H1 (cell line): ENCODE results near the gene OGT. TPM values are rescaled to one million over a fixed set of nuclear protein-coding genes. Genes with fewer than 3 reads are reported as not detected.

Experiments
- CTCF ChIA-PET: fragments of 300-600 bp; sonication (Branson Sonifier 250); formaldehyde crosslinking; loops from one replicate; lab custom pipeline; 2021; ENCODE audit not compliant: partially characterized antibody; lab: Charles Lee
- POLR2A ChIA-PET: fragments of 300-600 bp; sonication (Branson Sonifier 250); formaldehyde crosslinking; loops from one replicate; lab custom pipeline; 2021; ENCODE audit warnings: inconsistent platforms; ENCODE audit not compliant: partially characterized antibody; lab: Charles Lee
- DNase-seq, 2 experiments: peaks; one replicate each; pipeline versions ENCODE4 v3.0.0 to v3.0.0-alpha.2; 2010 to 2022; ENCODE audit warnings: low spot score in 2 of 2, low read depth in 1 of 2, mixed read lengths in 1 of 2
- FAIRE-seq: peaks from 2 replicates; lab custom pipeline; 2011; peaks lifted over from hg19 to GRCh38; lab: Jason Lieb, UNC
- H2AFZ ChIP-seq: 2 replicates; pipeline ENCODE4 v1.8.1; 2012; ENCODE audit warnings: low read length, inconsistent platforms
- H2AK5ac ChIP-seq: 2 replicates; pipeline ENCODE4 v1.6.1; 2013; ENCODE audit warnings: low read depth, low read length
- H2BK120ac ChIP-seq: replicated peaks from 2 replicates; pipeline ENCODE3; 2013; ENCODE audit warnings: low read depth, low read length, inconsistent platforms
- H2BK12ac ChIP-seq: 2 replicates; pipeline ENCODE4 v1.6.1; 2013; ENCODE audit warnings: low read depth, low read length
- H2BK15ac ChIP-seq: 2 replicates; pipeline ENCODE4 v1.6.1; 2013; ENCODE audit warnings: low read length
- H2BK20ac ChIP-seq: 2 replicates; pipeline ENCODE4 v1.6.1; 2013; ENCODE audit warnings: low read length
- H2BK5ac ChIP-seq: 2 replicates; pipeline ENCODE4 v1.6.1; 2013; ENCODE audit warnings: low read depth, low read length
- H3K14ac ChIP-seq: 2 replicates; pipeline ENCODE4 v1.6.1; 2013; ENCODE audit warnings: inconsistent platforms; ENCODE audit not compliant: insufficient read length
- H3K18ac ChIP-seq: 2 replicates; pipeline ENCODE4 v1.6.1; 2013; ENCODE audit warnings: low read length; ENCODE audit errors: extremely low read depth
- H3K23ac ChIP-seq: 2 replicates; pipeline ENCODE4 v1.6.1; 2013; ENCODE audit warnings: inconsistent platforms; ENCODE audit not compliant: insufficient read length
- H3K23me2 ChIP-seq: 2 replicates; pipeline ENCODE4 v1.6.1; 2013; ENCODE audit warnings: low read depth, low read length
- H3K27ac ChIP-seq: 2 replicates; pipeline ENCODE4 v1.6.1; 2011; ENCODE audit warnings: low read depth, low read length, inconsistent platforms
- H3K27me3 ChIP-seq, 4 experiments: replicated peaks in 1 of 4; 1 replicate in 1 of 4; 2 replicates in 3 of 4; pipeline versions ENCODE4 v1.6.1 to v1.8.1; 2011 to 2013; ENCODE audit warnings: low read length in 3 of 4, mild to moderate bottlenecking in 3 of 4, inconsistent platforms in 2 of 4, mixed read lengths in 2 of 4, moderate library complexity in 1 of 4; ENCODE audit not compliant: control insufficient read depth in 3 of 4, insufficient read depth in 3 of 4; ENCODE audit errors: extremely low read depth in 1 of 4
- H3K36me3 ChIP-seq, 4 experiments: 2 replicates each; pipeline versions ENCODE4 v1.6.1 to v1.8.1; 2011 to 2013; ENCODE audit warnings: mild to moderate bottlenecking in 4 of 4, low read length in 3 of 4, moderate library complexity in 2 of 4, control low read depth in 1 of 4, inconsistent platforms in 1 of 4; ENCODE audit not compliant: insufficient read depth in 4 of 4, control insufficient read depth in 2 of 4
- H3K4ac ChIP-seq: replicated peaks from 2 replicates; pipeline ENCODE3; 2013; ENCODE audit warnings: low read length, low read depth, mixed read lengths, inconsistent platforms; ENCODE audit not compliant: insufficient read length
- H3K4me1 ChIP-seq, 4 experiments: replicated peaks in 1 of 4; 1 replicate in 1 of 4; 2 replicates in 3 of 4; pipeline versions ENCODE4 v1.6.1 to v1.8.1; 2011 to 2013; ENCODE audit warnings: low read length in 3 of 4, inconsistent platforms in 2 of 4, mixed read lengths in 1 of 4; ENCODE audit not compliant: insufficient read depth in 4 of 4, control insufficient read depth in 3 of 4
- H3K4me2 ChIP-seq, 2 experiments: 2 replicates each; pipeline versions ENCODE4 v1.6.1 to v1.8.1; 2011 to 2013; ENCODE audit warnings: low read depth in 2 of 2, low read length in 2 of 2, control low read depth in 1 of 2, inconsistent platforms in 1 of 2, mild to moderate bottlenecking in 1 of 2; ENCODE audit not compliant: insufficient read depth in 1 of 2
- H3K4me3 ChIP-seq, 4 experiments: fragments of 200-600, 300-600 bp in 1 of 4; sonication (generic), shearing (Covaris generic), sonication (Bioruptor Twin) in 1 of 4; 2 replicates each; pipeline versions ENCODE4 v1.5.1 to v1.8.1; 2011 to 2016; ENCODE audit warnings: low read length in 4 of 4, low read depth in 3 of 4, control low read depth in 2 of 4, inconsistent platforms in 2 of 4, mild to moderate bottlenecking in 2 of 4, mixed read lengths in 1 of 4, moderate library complexity in 1 of 4; ENCODE audit not compliant: insufficient read depth in 2 of 4; ENCODE audit errors: extremely low read depth in 1 of 4
- H3K56ac ChIP-seq: replicated peaks from 2 replicates; pipeline ENCODE3; 2013; ENCODE audit warnings: low read depth, mild to moderate bottlenecking, mixed read lengths, low read length, inconsistent platforms; ENCODE audit not compliant: insufficient read length
- H3K79me1 ChIP-seq: 2 replicates; pipeline ENCODE4 v1.6.1; 2013; ENCODE audit warnings: low read depth, low read length, control low read depth
- H3K79me2 ChIP-seq, 2 experiments: 2 replicates each; pipeline versions ENCODE4 v1.6.1 to v1.8.1; 2012 to 2013; ENCODE audit warnings: low read length in 2 of 2, mild to moderate bottlenecking in 2 of 2, inconsistent platforms in 1 of 2; ENCODE audit not compliant: insufficient read depth in 2 of 2, control insufficient read depth in 1 of 2
- H3K9ac ChIP-seq, 4 experiments: replicated peaks in 1 of 4; 1 replicate in 1 of 4; 2 replicates in 3 of 4; pipeline versions ENCODE4 v1.6.1 to v1.8.1; 2011 to 2013; ENCODE audit warnings: low read depth in 3 of 4, low read length in 3 of 4, control low read depth in 2 of 4, mild to moderate bottlenecking in 2 of 4, moderate library complexity in 2 of 4, inconsistent platforms in 1 of 4; ENCODE audit errors: extremely low read depth in 1 of 4
- H3K9me3 ChIP-seq, 2 experiments: 2 replicates each; pipeline versions ENCODE4 v1.6.1 to v1.8.1; 2012 to 2013; ENCODE audit warnings: mild to moderate bottlenecking in 2 of 2, moderate library complexity in 2 of 2, control low read depth in 1 of 2, inconsistent platforms in 1 of 2, low read depth in 1 of 2, low read length in 1 of 2, mixed read lengths in 1 of 2; ENCODE audit not compliant: insufficient read depth in 2 of 2
- H4K20me1 ChIP-seq, 2 experiments: replicated peaks in 1 of 2; 2 replicates each; pipeline versions ENCODE3 to v1.8.1; 2011 to 2013; ENCODE audit warnings: inconsistent platforms in 2 of 2, low read length in 2 of 2, mild to moderate bottlenecking in 1 of 2; ENCODE audit not compliant: insufficient read depth in 2 of 2, control insufficient read depth in 1 of 2
- H4K5ac ChIP-seq: 2 replicates; pipeline ENCODE4 v1.6.1; 2013; ENCODE audit warnings: low read length, low read depth, mixed read lengths, inconsistent platforms; ENCODE audit not compliant: insufficient read length
- H4K8ac ChIP-seq: 2 replicates; pipeline ENCODE4 v1.8.0; 2013; ENCODE audit warnings: mild to moderate bottlenecking, moderate library complexity, low read length, inconsistent platforms; ENCODE audit not compliant: insufficient read depth; ENCODE audit errors: extremely low read depth
- H4K91ac ChIP-seq: replicated peaks from 2 replicates; pipeline ENCODE3; 2013; ENCODE audit warnings: low read length, mixed read lengths, inconsistent platforms; ENCODE audit not compliant: insufficient read length
- GABPA ChIP-seq: IDR thresholded peaks from 2 replicates; pipeline ENCODE4 v1.6.1; 2011; ENCODE audit warnings: mild to moderate bottlenecking, low read length, moderate library complexity, borderline replicate concordance; ENCODE audit not compliant: insufficient read depth
- HDAC2 ChIP-seq, 2 experiments: fragments of 300-600 bp in 1 of 2; sonication (generic) in 1 of 2; IDR thresholded peaks; 2 replicates each; pipeline ENCODE4 v1.6.1; 2011 to 2012; ENCODE audit warnings: low read depth in 2 of 2, low read length in 2 of 2, mild to moderate bottlenecking in 2 of 2, moderate library complexity in 2 of 2, borderline replicate concordance in 1 of 2, inconsistent platforms in 1 of 2
- JUND ChIP-seq: IDR thresholded peaks from 2 replicates; pipeline ENCODE4 v1.6.1; 2011; ENCODE audit warnings: mild to moderate bottlenecking, improper control_type of control experiment, low read length
- KDM4A ChIP-seq: IDR thresholded peaks from one replicate; pipeline ENCODE4 v1.7.1; 2012; ENCODE audit warnings: low read depth, mild to moderate bottlenecking, moderate library complexity, low read length, inconsistent platforms; ENCODE audit not compliant: severe bottlenecking
- MAFK ChIP-seq: IDR thresholded peaks from 2 replicates; pipeline ENCODE4 v1.6.1; 2012; ENCODE audit warnings: low read depth, mild to moderate bottlenecking, improper control_type of control experiment, low read length
- SIN3A ChIP-seq, 2 experiments: IDR thresholded peaks in 1 of 2; conservative IDR thresholded peaks in 1 of 2; 2 replicates each; pipeline ENCODE4 v1.6.1; 2011 to 2012; ENCODE audit warnings: low read length in 2 of 2, improper control_type of control experiment in 1 of 2, low read depth in 1 of 2, mild to moderate bottlenecking in 1 of 2
- WGBS, 2 experiments: shearing (Covaris generic) in 1 of 2; methylation state at CpG; one replicate each; pipeline versions ENCODE4 v1.1.6 to v1.1.7; 2013 to 2015; ENCODE audit warnings: low lambda C conversion rate in 2 of 2, mixed read lengths in 2 of 2, inconsistent platforms in 1 of 2, low coverage in 1 of 2, missing lambda C conversion rate in 1 of 2; ENCODE audit not compliant: insufficient replicate concordance in 2 of 2, insufficient coverage in 1 of 2, insufficient read length in 1 of 2; ENCODE audit errors: extremely low coverage in 1 of 2, missing lambda C conversion rate in 1 of 2; 5-methylcytosine and 5-hydroxymethylcytosine counted together
- polyA plus RNA-seq, 7 experiments: library from polyadenylated mRNA; depleted of rRNA in 3 of 7; stranded (reverse) in 5 of 7; unstranded in 2 of 7; fragments of >200 nt in 5 of 7; fragments of 200-250 nt in 2 of 7; gene quantifications; 1 replicate in 5 of 7; 2 replicates in 1 of 7; 4 replicates in 1 of 7; pipeline versions ENCODE4 v1.2.1 to v1.2.3, GENCODE V29; 2011 to 2013; ENCODE audit warnings: missing spikeins in 2 of 7, mixed read lengths in 2 of 7
- total RNA-seq: library from RNA; stranded (reverse); fragmentation: NEBNext Ultra II Directional; extraction: Animal tissue kit (Norgen Biotek cat#: 25700); gene quantifications from 2 replicates; pipeline ENCODE4 v1.2.1, GENCODE V29; 2021
- TF ChIP-seq, protein P1 (sequence below), 3 experiments: IDR thresholded peaks; 1 replicate in 2 of 3; 2 replicates in 1 of 3; pipeline versions ENCODE4 v1.5.1 to v1.6.1; 2011; ENCODE audit warnings: low read length in 3 of 3, mild to moderate bottlenecking in 3 of 3, inconsistent platforms in 2 of 3, low read depth in 1 of 3, moderate library complexity in 1 of 3; ENCODE audit not compliant: insufficient read depth in 1 of 3; ENCODE audit errors: control extremely low read depth in 1 of 3

The OGT gene
- total and polyA plus RNA-seq, 2 of the 8 experiments (the other 6 are each of a cell fraction or from before 2014, with no cell fraction given) = 130 to 169 TPM

- no peaks in the 10 kb centered on the region for H3K27me3 ChIP-seq
- H3K9me3 ChIP-seq = no peaks in the 10 kb centered on the region
- H4K8ac ChIP-seq = peak overlapping the region; percentile 38
- peak in 1 of 2 experiments; percentile 53 for DNase-seq
- no peak overlapping the region for H3K4me3 ChIP-seq
- no peak overlapping the region for H2AK5ac ChIP-seq
- no peak overlapping the region for H3K14ac ChIP-seq
- POLR2A ChIA-PET = interaction anchor here (1.2 kb wide), 1 partner anchor 257 kb away, joined by 3 read pairs; the partner anchor contains the start of gene TAF1
- H3K4ac ChIP-seq = no peak overlapping the region
- no peak overlapping the region for H4K91ac ChIP-seq
- no peak for FAIRE-seq
- no peak overlapping the region for H2BK5ac ChIP-seq
- no peak overlapping the region for H2BK12ac ChIP-seq
- H3K79me1 ChIP-seq = no peaks in the 10 kb centered on the region
- H3K4me2 ChIP-seq = no peak overlapping the region
- no peaks in the 10 kb centered on the region for H4K20me1 ChIP-seq
- H4K5ac ChIP-seq = no peak overlapping the region
- no peak overlapping the region for H3K27ac ChIP-seq
- H2AFZ ChIP-seq = no peak overlapping the region
- CTCF ChIA-PET = interaction anchor here (0.6 to 2.4 kb wide), 13 partner anchors 10 to 368 kb away, joined by 3 to 17 read pairs (median 4); partner anchors contain the start of gene LOC101059915
- WGBS, 2 experiments = 100% methylated on average over 1 of the region's 13 CpGs; no CpG with 5 or more reads in 1 of the 2 experiments
- H3K36me3 ChIP-seq = no peaks in the 10 kb centered on the region
- no peaks in the 10 kb centered on the region for H3K79me2 ChIP-seq
- no peaks in the 10 kb centered on the region for H3K23me2 ChIP-seq
- no peak overlapping the region for H3K23ac ChIP-seq
- H3K56ac ChIP-seq = no peak overlapping the region
- H3K4me1 ChIP-seq = peaks cover 0 to 4% (median 0%) of the 10 kb centered on the region in 4 experiments; a peak in 1 of 7 replicates
- H3K18ac ChIP-seq = no peak overlapping the region
- H3K9ac ChIP-seq = no peak overlapping the region
- H2BK20ac ChIP-seq = no peak overlapping the region
- H2BK120ac ChIP-seq = no peak overlapping the region
- H2BK15ac ChIP-seq = no peak overlapping the region
- TF ChIP-seq JUND (no peak), SIN3A (conservative IDR thresholded peaks at IDR 0.05 in 1 of 2, IDR thresholded peaks at IDR 0.05 in 1 of 2; ENCODE audit: low read depth in 1 of 2, low read length in 2 of 2) (no peak), KDM4A (no peak), GABPA (no peak), HDAC2 (IDR thresholded peaks at IDR 0.05; ENCODE audit: borderline replicate concordance in 1 of 2, low read depth in 2 of 2, low read length in 2 of 2) (no peak), MAFK (no peak)
- TF ChIP-seq, protein P1, sequence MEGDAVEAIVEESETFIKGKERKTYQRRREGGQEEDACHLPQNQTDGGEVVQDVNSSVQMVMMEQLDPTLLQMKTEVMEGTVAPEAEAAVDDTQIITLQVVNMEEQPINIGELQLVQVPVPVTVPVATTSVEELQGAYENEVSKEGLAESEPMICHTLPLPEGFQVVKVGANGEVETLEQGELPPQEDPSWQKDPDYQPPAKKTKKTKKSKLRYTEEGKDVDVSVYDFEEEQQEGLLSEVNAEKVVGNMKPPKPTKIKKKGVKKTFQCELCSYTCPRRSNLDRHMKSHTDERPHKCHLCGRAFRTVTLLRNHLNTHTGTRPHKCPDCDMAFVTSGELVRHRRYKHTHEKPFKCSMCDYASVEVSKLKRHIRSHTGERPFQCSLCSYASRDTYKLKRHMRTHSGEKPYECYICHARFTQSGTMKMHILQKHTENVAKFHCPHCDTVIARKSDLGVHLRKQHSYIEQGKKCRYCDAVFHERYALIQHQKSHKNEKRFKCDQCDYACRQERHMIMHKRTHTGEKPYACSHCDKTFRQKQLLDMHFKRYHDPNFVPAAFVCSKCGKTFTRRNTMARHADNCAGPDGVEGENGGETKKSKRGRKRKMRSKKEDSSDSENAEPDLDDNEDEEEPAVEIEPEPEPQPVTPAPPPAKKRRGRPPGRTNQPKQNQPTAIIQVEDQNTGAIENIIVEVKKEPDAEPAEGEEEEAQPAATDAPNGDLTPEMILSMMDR (IDR thresholded peaks at IDR 0.05; ENCODE audit: control extremely low read depth in 1 of 3, insufficient read depth in 1 of 3, low read depth in 1 of 3, low read length in 3 of 3) = peak in 2 of 3 experiments; percentile 22 to 33; a peak in 2 of 4 replicates
These were observed 89.9 kb downstream of the OGT start for GRCh38 chrX:71622576-71623450.
